Measurements from ENCODE around the gene GPC3. TPM values are rescaled to one million over a fixed set of nuclear protein-coding genes. Genes with fewer than 3 reads are reported as not detected.

The GPC3 gene
- total RNA-seq, 4 donors from 2014 or later: 8.4 to 28.2 (median 20.4) TPM

GRCh38 chrX:133546441-133546840 is 439.0 kb downstream of the GPC3 start:
- Histone ChIP-seq H3K27ac (no peak overlapping the region), H3K4me3 (replicated peaks in 1 of 3) (no peak overlapping the region), H3K36me3 (no peaks in the 10 kb centered on the region), H3K9me3 (no peaks in the 10 kb centered on the region), H3K27me3 (no peaks in the 10 kb centered on the region), H3K4me1 (no peaks in the 10 kb centered on the region)
- DNase-seq: no peak
- TF ChIP-seq CTCF (IDR thresholded peaks at IDR 0.05) (no peak), POLR2A (IDR thresholded peaks at IDR 0.05) (no peak)
- intact Hi-C loops (cut with DNase I): no loop called here

GRCh38 chrX:133544778-133545177 is 440.6 kb downstream of the GPC3 start:
- H3K27ac ChIP-seq: no peak overlapping the region
- DNase-seq: no peak
- 90 to 100% methylated on average over 3 of the region's 3 CpGs for WGBS, 2 donors

GRCh38 chrX:133544115-133544514 is 441.3 kb downstream of the GPC3 start:
- no peak overlapping the region for H3K4me3 ChIP-seq (replicated peaks in 1 of 3)
- no peak for DNase-seq
- intact Hi-C loops (cut with DNase I): no loop called here
- no peak overlapping the region for H3K27ac ChIP-seq
- TF ChIP-seq POLR2A (IDR thresholded peaks at IDR 0.05) (no peak), CTCF (IDR thresholded peaks at IDR 0.05) (no peak)
- no peaks in the 10 kb centered on the region for H3K9me3 ChIP-seq
- H3K36me3 ChIP-seq: no peaks in the 10 kb centered on the region
- WGBS, 2 donors: 40 to 61% methylated on average over 2 to 3 of the region's 3 CpGs
- no peaks in the 10 kb centered on the region for H3K4me1 ChIP-seq
- H3K27me3 ChIP-seq: no peaks in the 10 kb centered on the region

More at GRCh38 chrX:133544778-133545177, 440.6 kb downstream of the GPC3 start:
- intact Hi-C loops (cut with DNase I): no loop called here
- Histone ChIP-seq H3K27me3 (no peaks in the 10 kb centered on the region), H3K9me3 (no peaks in the 10 kb centered on the region), H3K36me3 (no peaks in the 10 kb centered on the region), H3K4me3 (replicated peaks in 1 of 3) (no peak overlapping the region), H3K4me1 (no peaks in the 10 kb centered on the region)
- TF ChIP-seq CTCF (IDR thresholded peaks at IDR 0.05) (no peak), POLR2A (IDR thresholded peaks at IDR 0.05) (no peak)

GRCh38 chrX:133543654-133544053 is 441.7 kb downstream of the GPC3 start:
- Histone ChIP-seq H3K9me3 (no peaks in the 10 kb centered on the region), H3K4me3 (replicated peaks in 1 of 3) (no peak overlapping the region), H3K4me1 (no peaks in the 10 kb centered on the region), H3K27me3 (no peaks in the 10 kb centered on the region), H3K36me3 (no peaks in the 10 kb centered on the region), H3K27ac (no peak overlapping the region)
- 88 to 92% methylated on average over 2 of the region's 2 CpGs for WGBS, 2 donors
- intact Hi-C loops (cut with DNase I): no loop called here
- no peak for TF ChIP-seq POLR2A (IDR thresholded peaks at IDR 0.05)
- no peak for TF ChIP-seq CTCF (IDR thresholded peaks at IDR 0.05)
- DNase-seq: no peak

- no peak for TF ChIP-seq POLR2A (IDR thresholded peaks at IDR 0.05)
- TF ChIP-seq CTCF (IDR thresholded peaks at IDR 0.05): no peak
- intact Hi-C loops (cut with DNase I): no loop called here
- WGBS, 2 donors: 74 to 91% methylated on average over 3 of the region's 3 CpGs
- no peak for DNase-seq
- no peaks in the 10 kb centered on the region for H3K4me1 ChIP-seq
- no peaks in the 10 kb centered on the region for H3K27me3 ChIP-seq
- H3K27ac ChIP-seq: no peak overlapping the region
- no peaks in the 10 kb centered on the region for H3K9me3 ChIP-seq
- H3K36me3 ChIP-seq: no peaks in the 10 kb centered on the region
- H3K4me3 ChIP-seq (replicated peaks in 1 of 3): no peak overlapping the region
These were observed 442.9 kb downstream of the GPC3 start for GRCh38 chrX:133542476-133542875.

Measured in thyroid gland (tissue), 4 donors.